GM21381 (cell line): ENCODE measurements around the gene PTPN14.
"Not testable (repeated sequence)": the region's sequence is repeated elsewhere in the genome, so short reads cannot be mapped to it uniquely, and the experiment has no call there.

ENCODE experiments used
- ATAC-seq: cut with Tn5 transposase; IDR thresholded peaks from one replicate; pipeline ENCODE4 v1.9.1; 2021; ENCODE audit warnings: mild to moderate bottlenecking, moderate library complexity; ENCODE audit not compliant: unreplicated experiment

PTPN14 gene

DNA sequence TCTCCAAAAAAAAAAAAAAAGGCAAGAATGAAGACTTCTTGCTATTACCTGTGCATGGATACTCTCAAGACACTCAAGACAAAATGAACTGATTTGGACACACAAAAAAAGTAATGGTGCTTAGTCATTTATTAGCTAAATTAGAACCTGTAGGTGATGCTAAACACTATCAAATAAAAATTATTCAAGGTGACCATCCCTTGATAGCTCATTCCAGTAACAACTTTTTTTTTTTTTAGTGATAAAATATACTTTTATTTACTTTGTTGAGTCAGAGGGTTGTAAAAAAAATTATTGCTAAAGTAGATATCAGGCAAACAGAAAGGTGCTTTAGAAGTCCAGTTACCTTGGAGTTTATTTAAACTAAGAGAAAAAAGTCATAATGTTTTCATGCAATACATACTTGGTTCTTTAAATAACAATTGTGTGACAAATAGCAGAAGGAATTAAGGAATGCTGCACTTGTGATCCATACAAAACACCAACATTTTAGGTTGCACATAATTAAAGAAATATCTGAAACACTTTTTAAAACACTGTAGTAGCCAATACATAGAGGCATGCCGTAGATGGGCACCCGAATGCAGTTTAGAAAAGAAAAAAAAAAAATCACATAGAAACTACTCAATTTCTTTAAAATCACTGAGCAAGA, 69.3 kb downstream of the PTPN14 start:
- not testable (repeated sequence) for ATAC-seq

DNA sequence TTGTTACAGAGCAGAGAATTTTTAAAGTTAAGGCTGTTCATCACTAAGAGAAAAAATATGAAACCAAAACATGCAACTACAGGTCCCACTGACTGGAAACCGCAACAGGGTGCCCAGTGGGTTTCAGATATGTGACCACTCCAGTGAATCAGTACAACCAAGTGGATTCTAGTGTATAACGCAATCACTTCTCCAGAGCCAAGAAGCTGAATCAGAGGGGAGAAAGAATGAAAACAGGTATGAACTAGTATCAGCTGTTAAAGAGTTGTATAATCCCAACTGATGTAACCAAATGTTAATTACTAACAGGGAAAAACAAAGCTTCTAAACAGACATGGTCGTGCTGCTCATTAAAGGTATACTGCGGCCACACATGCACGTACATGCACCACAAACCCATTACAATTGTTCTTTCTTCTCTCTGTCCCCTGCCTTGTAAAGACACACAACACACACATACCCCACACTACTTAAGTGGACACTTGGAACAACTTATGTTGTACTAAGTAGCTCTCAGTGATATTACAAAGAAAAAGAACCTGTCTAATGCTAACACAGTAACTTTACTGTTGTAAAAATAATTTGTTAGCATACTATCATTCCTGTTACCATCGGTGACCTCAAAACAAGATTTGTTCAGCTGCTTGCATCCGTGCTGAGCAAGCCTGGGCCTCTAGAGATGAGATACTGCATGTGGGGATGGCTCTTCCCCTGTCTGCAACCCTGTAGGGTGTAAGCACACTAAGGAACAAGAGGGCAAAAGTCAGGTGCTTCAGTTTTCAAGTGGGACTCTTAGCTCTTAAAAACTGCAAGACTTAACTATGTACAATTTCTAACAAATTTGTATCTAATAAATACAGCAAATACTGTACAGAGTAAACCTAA, 74.2 kb downstream of the PTPN14 start:
- ATAC-seq, result no peak

DNA sequence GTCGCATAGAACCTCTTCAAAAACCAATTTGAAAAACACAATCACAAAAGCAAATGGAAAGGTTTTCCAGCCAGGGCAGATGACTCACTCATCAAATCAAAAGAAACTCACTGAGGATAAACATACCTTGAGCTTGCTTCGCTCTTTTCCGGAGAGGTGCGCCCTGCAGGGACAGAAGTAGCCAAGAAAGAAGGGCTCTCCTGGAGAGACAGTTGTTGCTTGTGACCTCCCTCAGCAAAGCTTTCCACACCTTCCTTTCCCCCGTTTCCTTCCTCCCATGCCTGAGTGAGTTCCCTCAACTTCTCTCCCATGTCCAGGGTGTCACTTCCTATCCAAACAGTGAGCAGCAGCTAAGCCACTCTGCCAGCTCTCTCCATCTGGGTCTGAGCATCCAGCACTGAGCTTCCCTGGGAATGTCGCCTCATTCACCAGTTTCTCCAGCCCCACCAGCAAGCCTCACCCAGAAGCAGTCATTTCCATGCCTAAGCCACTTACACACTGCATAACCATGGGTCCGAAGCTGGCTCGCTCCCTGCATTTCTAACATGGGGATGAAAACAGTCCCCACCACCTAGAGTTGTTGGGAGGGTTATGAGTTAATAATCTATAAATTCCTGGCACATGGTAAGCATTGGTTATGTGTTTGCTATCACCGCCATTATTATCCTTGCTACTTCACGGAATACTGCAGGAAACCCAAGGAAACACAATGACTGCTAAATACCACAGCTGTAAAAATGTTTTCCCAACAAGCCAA, 75.0 kb downstream of the PTPN14 start:
- no peak for ATAC-seq

DNA sequence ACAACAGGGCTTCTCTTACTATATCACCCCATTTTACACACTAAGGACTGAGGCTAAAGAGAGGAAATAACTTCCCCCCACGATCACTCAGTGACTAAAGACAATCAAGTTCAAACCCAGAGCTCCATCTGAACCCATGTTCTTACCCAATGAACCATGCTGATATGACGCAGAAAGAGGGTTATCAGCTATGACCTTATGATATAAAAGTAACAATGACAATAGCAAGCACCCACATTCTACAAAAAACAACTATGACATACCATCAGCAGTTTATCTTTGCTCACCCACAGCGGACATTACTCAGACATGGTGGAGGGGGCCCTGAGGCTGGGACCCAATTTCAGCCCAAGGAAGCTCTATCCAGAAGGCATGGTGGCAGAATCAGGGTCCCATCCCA, 75.7 kb downstream of the PTPN14 start:
- ATAC-seq, result no peak

DNA sequence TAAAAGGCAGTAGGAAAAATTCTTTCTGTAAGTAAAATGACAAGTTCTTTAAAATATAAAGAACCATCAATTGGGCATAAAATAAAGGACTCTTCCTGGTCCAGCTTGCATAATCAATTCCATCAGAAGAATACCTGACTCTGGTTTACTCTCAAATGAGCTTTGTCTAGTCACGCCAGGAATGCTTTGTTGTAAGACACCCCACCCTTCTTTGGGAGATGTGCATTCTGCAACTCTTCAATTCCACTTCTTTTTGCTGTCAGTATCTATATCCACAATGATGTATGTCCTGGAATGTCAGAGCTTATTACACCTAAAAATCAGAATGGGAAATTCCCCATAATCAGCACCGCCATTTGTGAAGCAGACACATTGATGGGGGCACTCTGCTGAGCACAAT, 76.1 kb downstream of the PTPN14 start:
- no peak for ATAC-seq

DNA sequence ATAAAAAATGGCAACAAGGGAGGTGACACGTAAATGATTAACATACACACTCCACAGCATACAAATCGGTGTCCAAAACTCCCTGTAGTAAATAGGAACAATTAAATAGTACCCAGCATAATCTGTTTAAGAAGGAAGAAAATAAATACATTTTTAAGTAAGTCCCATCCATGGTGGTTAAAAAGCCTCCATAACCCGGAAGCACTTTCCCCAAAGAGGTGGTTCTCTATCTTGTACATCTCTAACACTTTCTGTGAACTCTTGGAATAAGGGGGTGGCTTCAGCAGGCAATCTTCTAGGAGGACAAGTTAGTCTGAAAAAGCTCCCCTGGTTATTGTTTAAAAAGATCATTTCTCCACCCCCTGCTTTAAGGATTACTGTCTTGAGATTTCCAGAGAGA, 76.9 kb downstream of the PTPN14 start:
- no peak for ATAC-seq

DNA sequence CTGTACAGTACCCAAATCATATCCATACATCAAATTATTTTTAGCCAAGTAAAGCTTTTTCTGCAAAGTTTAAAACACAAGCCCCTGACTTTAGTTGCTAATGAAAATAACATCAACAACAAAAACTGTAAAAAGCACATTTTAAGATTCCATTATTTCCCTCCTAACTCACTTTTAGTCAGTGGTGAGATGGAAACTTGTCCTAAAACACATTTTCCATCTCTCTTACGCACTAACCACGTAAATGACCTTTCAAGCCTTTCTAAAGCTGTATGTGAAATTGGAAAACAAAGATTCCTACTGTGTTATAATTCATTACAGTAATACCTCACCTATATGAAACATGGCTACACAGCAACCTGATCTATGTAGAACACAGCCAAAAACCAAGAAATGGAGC, 77.5 kb downstream of the PTPN14 start:
- no peak for ATAC-seq

DNA sequence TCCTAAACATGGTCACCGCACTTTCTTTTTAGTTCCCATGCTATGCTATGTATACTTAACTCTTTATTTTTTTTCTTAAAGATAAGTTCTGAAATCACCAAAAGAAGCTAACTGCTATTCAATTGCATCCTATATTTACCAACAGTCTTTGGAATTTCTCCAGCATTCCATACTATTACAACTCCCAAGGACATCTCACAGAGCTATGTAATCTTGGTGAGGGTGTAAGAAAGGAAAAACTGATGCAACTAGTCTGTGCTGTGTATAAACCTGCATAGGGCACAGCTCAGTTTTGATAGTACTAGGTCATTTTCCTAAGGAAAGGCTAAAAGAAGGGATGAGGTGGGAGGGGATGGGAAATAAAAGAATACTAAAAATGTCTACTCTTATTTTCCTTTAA, 78.0 kb downstream of the PTPN14 start:
- no peak for ATAC-seq

DNA sequence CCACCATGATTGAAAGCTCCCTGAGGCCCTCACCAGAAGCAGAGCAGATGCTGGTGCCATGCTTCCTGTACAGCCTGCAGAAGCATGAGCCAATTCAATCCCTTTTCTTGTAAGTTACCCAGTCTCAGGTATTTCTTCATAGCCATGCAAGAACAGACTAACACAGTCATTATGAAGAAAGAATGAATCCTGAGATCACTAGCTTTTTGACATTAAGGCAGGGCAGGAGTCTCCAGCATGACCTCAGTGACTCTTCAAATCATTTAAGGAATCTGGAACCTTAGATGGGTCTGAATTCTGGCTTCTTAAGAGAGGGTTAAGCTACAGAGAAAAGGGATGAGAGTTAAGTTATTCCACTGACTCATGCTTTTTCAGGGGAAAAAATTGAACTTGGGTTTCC, 79.0 kb downstream of the PTPN14 start:
- no peak for ATAC-seq

DNA sequence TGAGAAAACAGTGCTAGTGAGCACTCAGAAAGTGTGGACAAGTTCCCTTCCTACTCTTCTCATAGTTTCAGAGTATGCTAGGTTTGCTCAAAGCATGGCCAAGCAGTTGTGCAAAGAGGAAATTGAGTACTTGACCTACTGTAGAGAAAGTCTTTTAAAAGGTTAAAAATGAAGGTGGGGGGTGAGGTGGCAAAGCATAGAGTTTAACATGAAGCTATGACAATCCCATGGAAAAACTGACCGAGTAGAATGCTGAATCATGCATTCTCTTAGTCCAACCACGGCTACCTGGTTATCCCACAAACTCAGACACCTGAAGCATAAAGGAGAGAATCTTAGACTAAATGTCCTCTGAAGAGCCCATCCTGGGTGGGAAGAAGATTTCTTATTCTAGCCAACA, 79.9 kb downstream of the PTPN14 start:
- no peak for ATAC-seq

DNA sequence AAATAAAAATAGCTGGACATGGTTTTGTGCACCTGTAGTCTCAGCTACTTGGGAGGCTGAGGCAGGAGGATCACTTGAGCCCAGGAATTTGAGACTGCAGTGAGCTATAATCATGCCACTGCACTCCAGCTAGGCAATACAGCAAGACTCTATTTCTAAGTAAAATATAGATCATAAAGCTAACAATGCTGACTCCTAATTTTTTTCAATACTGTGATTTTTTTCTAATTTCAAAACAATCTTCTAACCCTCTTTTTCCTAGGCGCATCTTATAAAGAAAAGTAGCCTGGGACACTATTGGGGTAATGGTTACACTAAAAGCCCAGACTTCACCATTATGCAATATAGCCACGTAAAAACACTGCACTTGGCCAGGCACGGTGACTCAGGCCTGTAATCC, 81.3 kb downstream of the PTPN14 start:
- ATAC-seq, result no peak

DNA sequence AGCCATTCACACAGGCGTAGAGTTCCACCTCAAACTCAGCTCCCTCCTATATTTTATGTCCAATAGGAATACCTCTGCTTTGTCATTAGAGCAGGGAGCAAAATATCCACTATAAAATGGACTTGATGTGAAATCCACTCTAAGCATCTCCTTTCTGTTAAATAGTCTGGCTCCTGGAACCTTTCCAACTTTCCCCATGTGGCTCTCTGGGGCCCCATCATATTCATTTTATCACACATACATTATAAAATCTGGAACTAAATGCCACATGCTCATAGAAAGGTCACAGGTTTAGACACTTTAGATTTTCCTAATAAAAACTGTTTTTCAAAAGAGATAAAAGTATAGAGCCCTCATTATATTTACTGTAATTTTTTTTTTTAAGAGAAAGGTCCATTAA, 82.1 kb downstream of the PTPN14 start:
- no peak for ATAC-seq

DNA sequence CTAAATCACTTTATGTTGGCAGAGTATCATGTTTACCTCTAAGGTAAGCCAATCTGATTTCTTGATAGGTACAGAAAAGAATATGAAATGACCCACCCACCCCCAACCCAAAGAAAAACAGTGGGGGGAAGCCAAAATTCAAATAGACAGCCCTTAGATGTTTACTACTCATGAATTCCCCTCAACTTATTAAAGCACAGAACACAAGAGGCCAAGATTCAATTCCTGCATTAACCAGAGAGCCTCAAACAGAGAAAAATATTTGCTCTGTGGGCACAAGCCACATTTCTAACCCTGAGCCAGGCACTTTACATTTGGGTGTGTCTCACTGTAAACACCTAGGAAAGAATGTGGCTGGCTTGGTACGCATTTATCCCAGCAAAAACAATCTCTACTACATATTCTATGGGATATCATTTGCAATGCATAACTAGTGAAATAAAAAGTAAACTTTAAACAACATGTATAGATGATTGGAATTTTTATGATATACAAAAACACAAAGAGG, 84.3 kb downstream of the PTPN14 start:
- ATAC-seq, result no peak

DNA sequence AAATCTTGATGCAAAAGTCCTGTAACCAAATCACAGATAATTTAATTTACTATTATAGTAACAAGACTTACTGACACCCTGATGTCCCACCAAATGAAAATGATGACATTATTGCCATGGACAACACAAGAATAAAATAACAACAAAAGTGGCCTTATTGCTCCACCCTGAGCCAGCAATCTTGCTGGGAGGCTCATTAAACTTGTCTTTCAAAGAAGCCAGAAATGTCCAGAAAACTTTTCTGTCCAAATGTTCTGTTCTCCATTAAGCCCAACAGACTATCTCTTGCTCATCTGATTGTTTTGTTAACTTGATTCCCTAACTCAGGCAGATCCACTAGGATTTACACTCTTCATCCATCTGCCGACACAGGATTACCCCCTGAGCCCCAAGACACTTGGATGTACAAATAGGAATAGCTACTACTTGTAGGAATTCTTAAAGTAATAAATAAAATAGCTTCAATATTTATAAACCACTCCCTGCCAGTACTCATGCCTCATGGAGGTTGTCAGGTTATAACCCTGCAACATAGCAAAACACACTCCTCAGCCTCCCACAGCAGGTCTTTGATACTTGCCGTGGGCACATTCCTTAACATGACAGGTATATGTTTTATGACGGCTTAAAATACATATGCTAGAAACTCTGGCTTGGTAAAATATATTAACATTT, 84.9 kb downstream of the PTPN14 start:
- ATAC-seq, result no peak

DNA sequence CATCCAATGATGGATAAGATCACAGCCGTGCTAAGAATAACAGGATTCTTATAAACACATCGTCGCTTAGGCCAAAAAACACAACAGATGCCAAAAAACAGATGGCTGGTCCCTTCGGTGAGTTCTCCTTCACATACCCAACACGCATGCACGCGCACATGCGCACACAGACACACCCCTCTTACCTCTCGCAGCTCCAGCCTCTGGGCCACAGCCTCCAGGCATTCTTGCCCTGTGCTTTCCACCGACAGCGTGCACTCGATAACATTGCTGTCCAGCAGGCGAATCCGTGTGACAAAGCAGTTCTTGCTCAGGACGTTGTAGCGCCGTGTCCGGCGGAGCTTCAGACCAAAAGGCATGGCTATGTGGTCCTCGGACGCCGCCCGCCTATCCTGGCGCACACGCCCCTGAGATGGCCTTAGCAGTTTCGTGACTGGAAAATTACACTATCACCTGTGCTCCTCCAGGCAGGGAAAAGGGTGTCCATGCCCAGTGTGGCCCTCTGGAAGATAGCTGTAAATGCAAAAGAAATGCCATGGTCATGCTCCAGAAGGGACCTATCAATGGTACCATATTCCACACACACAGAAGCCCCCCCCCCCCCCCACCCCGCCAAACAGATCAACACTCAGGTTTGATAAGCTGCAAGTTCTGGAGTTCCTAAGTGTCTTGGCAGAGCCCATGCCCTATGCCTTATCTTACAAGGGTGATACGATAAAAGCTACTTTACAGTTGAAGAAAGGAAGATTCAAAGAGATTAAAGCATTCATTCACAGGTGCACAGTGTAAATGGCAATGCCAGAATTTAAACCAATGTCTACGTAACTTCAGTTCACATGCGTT, 86.7 kb downstream of the PTPN14 start:
- ATAC-seq, result no peak

DNA sequence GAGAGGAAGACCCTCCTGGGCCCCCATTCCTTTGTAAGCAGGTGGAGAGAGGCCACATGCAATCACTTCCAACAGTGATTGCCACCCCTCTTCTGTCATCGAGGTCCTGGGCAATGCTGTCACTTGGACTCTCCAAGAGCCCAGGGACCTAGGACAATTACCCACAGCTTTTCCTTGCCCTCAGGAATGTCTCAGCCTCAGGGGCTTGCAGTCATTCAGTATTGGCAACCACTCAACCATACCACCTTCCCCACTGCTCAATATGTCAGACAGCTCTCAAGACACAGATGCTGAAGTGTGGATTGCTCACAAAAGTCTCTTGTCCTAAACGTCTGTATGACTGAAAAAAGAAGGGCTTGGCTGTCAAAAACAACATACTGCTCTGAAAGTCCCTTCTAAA, 87.8 kb downstream of the PTPN14 start:
- ATAC-seq, result no peak

DNA sequence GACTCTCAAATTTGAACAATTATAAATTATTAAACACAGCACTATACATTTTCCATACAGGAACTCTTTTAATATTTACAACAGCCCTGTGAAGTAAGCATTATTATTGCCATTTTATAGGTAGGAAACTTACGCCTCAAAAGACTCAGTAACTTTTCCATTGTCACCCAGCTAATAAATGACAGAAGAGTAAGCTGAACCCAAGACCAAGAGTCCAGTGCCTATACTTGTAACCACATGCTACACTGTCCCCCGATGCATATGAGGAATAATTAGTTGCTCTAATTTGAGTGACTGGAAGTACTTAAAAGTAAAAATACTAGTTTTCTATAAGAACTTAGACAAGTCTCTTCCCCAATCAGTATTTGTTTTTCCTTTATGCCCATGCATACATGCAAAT, 88.5 kb downstream of the PTPN14 start:
- ATAC-seq, result no peak

DNA sequence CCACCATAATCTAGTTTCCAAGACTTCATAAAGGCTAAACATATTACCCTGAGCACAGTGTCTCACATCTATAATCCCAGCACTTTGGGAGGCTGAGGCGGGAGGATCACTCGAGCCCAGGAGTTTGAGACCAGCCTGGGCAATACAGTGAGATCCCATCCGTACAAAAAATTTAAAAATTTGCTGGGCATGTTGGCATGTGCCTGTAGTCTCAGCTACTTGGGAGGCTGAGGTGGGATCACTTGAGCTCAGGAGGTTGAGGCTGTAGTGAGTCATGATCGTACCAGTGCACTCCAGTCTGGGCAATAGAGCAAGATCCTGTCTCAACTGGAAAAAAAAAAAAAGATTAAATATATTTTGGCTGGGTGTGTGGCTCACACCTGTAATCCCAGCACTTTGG, 90.1 kb downstream of the PTPN14 start:
- no peak for ATAC-seq

DNA sequence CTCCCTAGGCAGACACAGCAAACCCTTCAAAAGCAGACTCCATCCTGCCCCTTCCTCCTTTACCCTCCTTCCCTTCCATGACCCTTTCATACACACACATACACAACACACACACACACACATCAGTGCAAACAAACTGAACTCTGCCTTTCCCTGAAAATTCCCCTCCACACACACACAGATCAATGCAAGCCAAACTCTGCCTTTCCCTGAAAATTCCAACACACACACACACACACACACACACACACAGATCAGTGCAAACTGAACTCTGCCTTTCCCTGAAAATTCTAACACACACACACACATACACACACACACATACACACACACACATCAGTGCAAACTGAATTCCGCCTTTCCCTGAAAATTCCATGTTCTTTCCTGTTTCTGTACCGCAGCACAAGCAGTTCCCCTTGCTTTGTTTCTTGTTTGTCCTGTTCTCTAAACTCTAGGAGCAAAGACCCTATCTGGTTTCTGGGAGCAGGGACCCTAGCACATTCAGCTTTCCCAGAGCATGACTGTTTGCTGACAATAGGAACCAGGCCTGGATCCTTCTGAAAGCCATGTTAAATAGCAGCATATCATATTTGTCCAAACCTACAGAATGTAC, 91.0 kb downstream of the PTPN14 start:
- ATAC-seq, result no peak

DNA sequence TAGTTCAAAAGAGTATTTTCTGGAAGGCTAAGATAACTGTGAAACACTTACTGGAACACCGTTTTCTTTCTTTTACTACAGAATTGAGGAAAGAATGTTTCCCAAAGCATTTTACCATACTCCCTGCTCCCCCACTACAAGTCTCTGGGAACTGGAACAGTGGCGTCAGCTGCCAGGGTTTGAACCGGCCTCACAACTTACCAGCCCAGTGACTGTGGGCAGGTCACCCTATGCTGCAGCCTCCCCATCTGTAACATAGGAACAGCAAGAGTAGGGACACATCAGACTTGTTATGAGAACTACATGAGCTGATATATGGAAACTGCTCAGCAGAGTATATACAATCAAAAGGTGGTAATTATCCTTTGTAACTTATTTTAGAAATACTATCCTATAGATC, 91.5 kb downstream of the PTPN14 start:
- no peak for ATAC-seq
